ENCODE results near the gene CR1L.
A peak's percentile ranks its signal among the peaks of the same experiment; 100 is the strongest.

CR1L gene

GRCh38 chr1:207747627-207748492, 102.9 kb downstream of the CR1L start:
- TF ChIP-seq FOXP2 (optimal IDR thresholded peaks at IDR 0.05; ENCODE audit: borderline replicate concordance, extremely low read depth, extremely low read length, insufficient read depth) = no peak
- no peak for TF ChIP-seq SIN3A (IDR thresholded peaks at IDR 0.05; ENCODE audit: borderline replicate concordance, insufficient read depth, low read length)

GRCh38 chr1:207748737-207749528, 104.0 kb downstream of the CR1L start:
- TF ChIP-seq SIN3A (IDR thresholded peaks at IDR 0.05; ENCODE audit: borderline replicate concordance, insufficient read depth, low read length) = no peak
- TF ChIP-seq FOXP2 (optimal IDR thresholded peaks at IDR 0.05; ENCODE audit: borderline replicate concordance, extremely low read depth, extremely low read length, insufficient read depth) = no peak
- TF ChIP-seq POLR2AphosphoS5 (IDR thresholded peaks at IDR 0.05; ENCODE audit: low read depth, low read length) = no peak
- TF ChIP-seq TAF1 (IDR thresholded peaks at IDR 0.05; ENCODE audit: borderline replicate concordance, insufficient read depth, low read length) = no peak
- TF ChIP-seq REST (IDR thresholded peaks at IDR 0.05; ENCODE audit: insufficient read depth in 1 of 2, low read depth in 2 of 2, low read length in 2 of 2) = no peak

- no peak for TF ChIP-seq SIN3A (IDR thresholded peaks at IDR 0.05; ENCODE audit: borderline replicate concordance, insufficient read depth, low read length)
- TF ChIP-seq TAF1 (IDR thresholded peaks at IDR 0.05; ENCODE audit: borderline replicate concordance, insufficient read depth, low read length) = no peak
- TF ChIP-seq POLR2AphosphoS5 (IDR thresholded peaks at IDR 0.05; ENCODE audit: low read depth, low read length) = no peak
- no peak for TF ChIP-seq FOXP2 (optimal IDR thresholded peaks at IDR 0.05; ENCODE audit: borderline replicate concordance, extremely low read depth, extremely low read length, insufficient read depth)
- no peak for TF ChIP-seq REST (IDR thresholded peaks at IDR 0.05; ENCODE audit: insufficient read depth in 1 of 2, low read depth in 2 of 2, low read length in 2 of 2)
These were observed 105.8 kb downstream of the CR1L start for GRCh38 chr1:207750631-207751305.

GRCh38 chr1:207751790-207752455, 107.0 kb downstream of the CR1L start, which contains the start of gene CD46:
Gene CD46, plus strand, starts transcription at chr1:207752054. Its CDS starts 159 bp downstream, at chr1:207752213.
- TF ChIP-seq FOXP2 (optimal IDR thresholded peaks at IDR 0.05; ENCODE audit: borderline replicate concordance, extremely low read depth, extremely low read length, insufficient read depth) = no peak
- peak; percentile 82 for TF ChIP-seq SIN3A (IDR thresholded peaks at IDR 0.05; ENCODE audit: borderline replicate concordance, insufficient read depth, low read length)
- peak; percentile 93 for TF ChIP-seq POLR2AphosphoS5 (IDR thresholded peaks at IDR 0.05; ENCODE audit: low read depth, low read length)
- no peak for TF ChIP-seq REST (IDR thresholded peaks at IDR 0.05; ENCODE audit: insufficient read depth in 1 of 2, low read depth in 2 of 2, low read length in 2 of 2)
- TF ChIP-seq TAF1 (IDR thresholded peaks at IDR 0.05; ENCODE audit: borderline replicate concordance, insufficient read depth, low read length) = peak; percentile 86
